Left hindlimb (tissue), 1 donor: Measurements from ENCODE around the gene MAML3.

Experiments
- DNase-seq: peaks from one replicate; pipeline ENCODE4 v3.0.0-alpha.2; 2018

Gene MAML3

DNA sequence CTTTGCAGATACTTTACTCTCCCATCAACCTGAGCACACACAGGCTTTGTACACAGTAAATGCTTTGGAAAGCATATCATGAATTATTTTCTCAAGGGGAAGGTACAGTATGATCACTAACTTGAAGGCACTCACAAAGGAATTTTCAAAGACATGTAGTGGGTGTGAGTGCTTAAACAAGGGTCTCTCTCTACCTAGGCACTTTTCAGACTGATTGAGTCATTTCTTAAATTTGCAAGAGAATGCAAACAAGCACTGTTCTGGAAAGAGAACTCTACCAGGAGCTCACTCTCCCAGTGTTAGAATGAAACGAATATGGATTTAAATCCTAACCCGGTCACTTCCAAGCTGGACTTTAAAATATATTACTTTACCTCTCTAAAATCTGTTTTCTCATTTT is 85.7 kb downstream of the MAML3 start:
- DNase-seq: no peak

DNA sequence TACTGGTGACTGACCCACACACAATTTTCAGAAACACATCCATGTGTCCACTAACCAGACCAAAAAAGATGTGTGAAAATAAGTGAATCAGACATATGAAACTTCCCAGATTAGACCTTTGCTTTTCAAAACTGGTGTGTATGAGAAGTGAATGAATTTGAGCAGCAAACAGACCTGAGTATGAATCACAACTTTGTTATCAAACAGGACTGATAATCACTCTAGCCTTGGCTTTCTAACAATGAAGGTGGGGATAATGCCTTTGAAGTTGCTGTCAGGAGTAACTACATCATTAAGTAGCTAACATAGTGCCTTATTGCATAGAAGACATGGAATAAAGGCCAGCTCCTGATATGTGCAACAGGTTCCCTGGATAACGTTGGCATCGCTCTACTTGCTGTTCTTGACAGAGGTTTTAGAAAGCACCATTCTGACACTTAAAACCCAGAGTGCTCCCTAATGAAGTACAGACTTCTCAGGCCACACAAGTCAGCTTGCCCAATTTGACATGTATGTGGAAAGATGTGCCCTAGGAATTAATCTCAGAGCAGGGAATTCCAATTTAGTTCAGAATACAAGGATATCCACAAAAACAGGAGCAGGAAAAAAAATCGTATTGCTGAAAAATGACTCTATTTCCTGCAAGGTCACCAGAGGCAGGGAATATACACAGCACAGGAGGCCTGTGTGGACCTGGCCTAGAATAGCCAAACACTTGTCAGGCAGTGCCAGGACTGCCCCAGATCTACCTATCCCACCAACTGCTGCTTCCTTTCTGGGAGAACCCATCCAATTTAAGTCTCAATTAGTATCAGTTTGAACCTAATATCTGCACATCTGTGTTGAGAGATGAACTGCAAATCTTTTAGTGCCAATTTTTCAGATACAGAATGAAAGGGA is 87.7 kb downstream of the MAML3 start:
- DNase-seq: no peak

DNA sequence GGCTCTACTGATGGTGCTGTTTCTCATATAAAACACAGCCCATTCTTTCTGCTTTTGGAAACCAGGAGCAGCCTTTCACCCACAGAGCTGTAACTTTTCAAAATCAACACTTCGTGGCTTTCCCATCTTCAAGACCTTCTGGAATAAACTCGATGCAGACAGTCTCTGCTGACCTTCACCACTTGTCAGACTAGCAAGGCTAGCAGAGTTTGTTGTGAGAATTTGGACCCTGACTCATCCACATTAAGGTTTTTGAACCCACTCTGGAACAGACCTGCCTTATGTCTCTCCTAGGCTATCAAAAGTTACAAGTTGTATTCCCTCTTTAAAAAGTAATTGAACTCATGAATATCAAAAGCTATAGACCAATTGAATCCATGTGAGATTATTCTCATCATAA is 88.6 kb downstream of the MAML3 start:
- no peak for DNase-seq

DNA sequence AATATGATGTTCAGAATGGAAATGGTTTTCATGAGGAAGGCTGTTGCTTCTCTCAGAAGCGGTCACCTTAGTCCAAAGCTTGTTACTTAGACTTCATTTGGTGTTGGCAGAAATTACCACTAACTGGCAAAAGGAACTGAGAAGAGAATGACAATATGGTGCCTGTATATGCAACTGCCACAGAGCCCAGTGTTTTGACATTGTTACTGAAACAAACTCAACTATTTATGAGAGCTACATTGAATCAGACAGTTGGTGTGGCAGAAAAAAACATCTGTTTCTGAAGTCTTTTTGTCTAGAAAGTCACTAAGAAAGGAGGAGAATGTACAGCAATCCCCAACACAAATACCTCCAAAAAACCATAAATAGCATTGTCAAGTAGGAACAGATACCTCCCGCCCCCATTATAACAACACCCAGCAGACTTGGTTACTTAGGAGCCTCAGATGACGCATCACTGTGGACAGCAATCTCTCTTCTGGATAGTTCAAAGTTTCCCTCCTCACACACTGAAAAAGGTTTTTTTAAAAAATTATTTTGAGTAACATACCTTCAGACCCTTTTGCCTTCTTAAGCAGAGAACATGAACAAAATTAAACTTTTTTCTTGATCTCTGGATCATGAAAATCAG is 92.2 kb downstream of the MAML3 start:
- no peak for DNase-seq

DNA sequence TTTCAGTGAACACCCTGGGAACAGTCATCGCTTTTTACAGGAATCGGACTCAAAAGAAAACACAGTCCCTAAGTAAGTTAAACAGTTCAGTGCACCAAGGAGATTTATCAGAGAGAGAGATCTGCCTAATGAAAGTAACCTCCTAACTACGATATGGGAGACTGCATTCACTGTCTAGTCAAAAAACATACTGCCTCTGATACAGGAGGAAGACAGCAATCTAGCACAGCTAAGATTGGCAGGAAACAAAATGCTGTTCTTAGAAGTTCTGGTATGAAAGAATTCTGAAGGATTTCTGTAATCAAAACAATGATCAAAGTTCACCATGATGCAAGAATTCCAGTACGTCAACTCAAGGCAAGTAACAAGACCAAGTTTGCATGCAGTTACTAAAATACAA is 92.8 kb downstream of the MAML3 start:
- DNase-seq: no peak

DNA sequence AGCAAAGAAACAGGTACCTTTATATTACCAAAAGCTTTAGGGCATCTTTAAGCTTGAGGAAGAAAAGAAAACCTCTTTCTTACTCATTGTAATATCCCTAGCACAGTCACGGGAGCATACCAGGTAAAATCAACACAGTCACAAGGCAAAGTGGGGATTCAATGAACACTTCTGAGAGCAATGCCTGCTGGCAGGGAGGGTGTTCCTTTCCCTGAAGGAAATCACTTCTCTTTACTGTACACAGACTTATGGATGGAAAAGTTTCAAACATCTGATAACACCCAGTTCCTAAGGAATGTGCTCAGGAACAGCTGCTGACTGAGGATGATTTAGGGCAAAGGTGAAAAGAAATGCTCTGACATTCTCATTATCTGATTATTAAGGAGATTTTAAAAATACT is 94.8 kb downstream of the MAML3 start:
- DNase-seq: no peak

DNA sequence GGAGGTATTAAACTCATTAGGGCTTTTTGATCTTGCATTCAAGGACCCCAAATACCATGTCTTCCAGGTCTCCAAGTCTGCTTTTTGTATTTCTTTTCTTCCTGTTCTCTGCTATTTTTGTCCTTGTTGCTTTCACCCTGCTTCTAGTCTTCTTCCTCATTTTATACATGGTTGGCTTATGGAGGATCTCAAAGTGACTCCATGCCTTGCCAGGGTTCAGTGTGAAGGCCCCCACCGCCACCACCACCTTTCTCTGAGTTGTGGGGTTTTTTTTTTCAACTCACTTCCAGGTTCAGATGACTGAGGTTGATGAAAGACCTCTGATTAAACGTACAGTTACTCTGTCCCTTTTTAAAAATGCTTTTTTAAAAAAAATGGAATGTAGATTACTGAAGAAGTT is 96.3 kb downstream of the MAML3 start:
- no peak for DNase-seq

DNA sequence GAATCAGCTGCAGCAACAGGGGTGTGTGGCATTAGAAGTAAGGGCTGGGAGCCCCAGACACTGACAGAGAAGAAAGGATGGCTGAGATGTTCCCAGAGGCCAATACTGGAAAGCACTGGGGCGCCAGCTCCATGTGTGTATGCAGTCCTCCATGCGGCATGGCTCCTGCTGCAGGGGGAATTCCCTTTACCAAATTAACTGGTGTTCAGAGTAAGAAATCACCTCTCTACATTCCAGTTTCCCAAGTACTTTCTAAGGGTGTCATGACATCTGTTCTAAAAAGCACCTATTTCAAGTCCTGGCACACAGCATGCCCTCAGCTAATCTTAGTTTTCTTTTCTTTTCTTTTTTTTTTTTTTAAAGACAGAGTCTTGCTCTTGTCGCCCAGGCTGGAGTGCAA is 98.0 kb downstream of the MAML3 start:
- DNase-seq: no peak

DNA sequence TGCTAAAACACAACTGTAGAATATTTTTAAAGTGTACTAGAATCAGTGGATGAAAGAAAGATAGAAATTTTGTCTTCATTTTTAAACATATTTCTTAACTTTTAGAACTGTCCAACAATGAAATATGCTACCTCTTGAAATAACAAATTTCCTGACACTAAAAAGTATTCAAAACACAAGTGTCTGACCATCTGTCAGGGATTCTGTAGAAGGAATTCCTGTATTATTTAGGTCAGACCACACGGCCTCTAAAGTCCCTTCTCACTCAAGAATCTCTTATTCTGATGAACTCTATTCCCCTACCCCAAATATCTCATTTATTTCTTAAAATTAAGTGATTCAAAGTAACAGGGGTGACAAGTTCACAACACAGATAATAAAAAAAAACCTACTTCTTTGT is 99.1 kb downstream of the MAML3 start:
- DNase-seq: no peak

DNA sequence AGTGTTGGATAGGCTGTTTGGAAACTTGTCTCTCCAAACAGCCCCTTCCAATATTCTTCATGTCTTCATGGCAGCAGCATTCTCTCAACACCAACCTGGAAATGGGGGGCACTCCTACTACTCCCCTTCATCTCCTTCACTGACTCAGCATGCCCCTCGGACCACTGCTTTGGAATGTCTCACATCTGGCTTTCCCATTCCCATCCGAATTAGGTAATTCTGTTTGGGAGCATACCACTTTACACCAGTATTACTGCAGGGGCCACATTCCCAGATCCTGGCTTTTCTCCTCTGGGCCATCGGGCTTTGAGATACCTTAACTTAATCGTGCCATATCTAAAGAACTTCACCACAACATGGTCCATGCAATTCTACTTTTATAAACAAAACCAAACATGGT is 100.8 kb downstream of the MAML3 start:
- DNase-seq: no peak

DNA sequence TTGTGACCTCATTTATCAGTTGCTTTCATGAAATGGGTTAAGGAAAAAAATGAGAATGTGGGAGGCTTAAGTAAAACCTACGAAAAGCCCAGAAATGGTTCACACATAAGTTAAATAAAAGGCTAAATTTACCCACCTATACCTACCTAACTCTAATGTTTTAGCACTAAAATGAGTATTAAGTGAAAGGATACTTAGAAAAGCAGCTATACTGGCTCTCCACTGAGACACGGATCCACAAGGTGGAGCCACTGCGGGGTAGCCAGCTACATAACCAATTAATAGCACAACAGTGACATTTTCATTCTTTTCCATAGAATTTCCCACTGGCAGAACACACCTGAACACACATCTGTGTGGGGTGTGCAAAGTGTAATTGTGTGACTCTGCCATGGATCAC is 101.9 kb downstream of the MAML3 start:
- DNase-seq: no peak

DNA sequence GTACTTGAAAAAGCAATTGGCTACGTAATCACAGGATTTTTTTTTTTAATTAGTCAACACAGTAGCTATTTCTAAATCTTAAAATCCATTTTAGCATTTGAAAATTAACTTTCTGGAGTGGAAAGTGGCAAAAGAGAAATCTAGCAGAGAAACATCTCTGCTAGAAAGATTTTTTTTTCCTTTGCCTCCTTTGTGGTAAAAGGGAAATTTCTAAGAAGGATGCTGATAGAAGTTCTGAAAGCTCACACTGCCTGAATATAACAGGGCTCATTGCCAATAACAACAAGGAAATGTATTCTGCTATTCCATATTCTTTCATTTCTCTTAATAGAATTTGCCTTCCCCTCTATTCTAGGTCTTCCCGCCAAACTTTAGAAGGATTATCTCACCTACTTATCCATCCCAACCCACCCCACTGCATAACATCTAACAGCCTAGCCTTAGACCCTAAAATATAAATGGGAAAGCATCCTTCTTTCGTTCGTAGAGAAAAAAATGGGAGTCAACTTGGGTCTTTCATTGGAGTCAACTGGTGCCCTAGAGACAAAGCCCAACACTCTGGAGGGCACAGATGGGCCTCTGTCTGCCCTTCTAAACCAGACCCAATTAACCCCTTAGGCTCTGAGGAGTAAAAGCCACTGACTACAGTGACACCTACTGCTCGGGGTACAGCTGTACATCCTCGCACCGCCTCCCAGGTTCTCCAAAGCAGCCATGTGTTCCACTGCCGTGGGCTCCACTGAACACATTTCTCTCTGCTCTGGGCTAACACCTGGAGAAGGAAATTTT is 103.9 kb downstream of the MAML3 start:
- no peak for DNase-seq

DNA sequence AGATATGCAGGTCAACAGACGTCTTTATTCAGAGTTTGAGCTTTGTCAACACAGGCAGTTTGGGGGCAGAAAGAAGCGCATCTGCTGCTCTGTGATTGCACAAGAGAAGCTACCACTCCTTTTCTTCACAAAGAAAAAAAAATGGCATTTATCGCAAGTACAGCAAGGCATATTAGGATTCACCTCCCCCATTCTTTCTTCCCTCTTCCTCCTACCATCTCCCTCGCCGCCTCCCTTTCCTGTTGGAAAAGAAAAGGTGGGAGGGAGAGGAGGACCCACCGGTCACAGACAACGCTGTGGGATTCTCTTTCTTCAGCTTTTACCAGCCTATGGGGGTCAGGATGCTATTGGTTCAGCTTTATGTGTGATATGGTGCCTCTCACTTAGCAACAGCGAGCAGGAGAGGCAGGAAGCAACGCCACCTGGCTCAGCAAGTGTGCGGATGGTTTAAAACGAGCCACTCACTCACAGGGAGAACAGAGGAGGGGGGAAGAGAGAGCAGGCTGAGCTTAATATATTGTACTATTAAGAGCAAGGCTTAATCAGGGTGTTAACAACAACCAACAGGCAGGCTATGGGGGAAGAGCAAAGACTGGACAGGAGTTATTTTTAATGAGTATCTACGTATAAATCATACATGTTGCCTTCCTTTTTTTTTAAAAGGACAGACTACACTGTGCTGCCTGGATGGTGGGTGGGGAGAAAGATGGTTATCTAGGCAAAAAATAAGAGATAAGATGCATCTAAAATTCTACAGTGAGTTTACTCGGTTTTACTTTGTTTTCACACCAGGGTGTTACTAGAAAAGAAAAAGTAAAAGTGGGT is 104.7 kb downstream of the MAML3 start:
- DNase-seq: peak; percentile 61

DNA sequence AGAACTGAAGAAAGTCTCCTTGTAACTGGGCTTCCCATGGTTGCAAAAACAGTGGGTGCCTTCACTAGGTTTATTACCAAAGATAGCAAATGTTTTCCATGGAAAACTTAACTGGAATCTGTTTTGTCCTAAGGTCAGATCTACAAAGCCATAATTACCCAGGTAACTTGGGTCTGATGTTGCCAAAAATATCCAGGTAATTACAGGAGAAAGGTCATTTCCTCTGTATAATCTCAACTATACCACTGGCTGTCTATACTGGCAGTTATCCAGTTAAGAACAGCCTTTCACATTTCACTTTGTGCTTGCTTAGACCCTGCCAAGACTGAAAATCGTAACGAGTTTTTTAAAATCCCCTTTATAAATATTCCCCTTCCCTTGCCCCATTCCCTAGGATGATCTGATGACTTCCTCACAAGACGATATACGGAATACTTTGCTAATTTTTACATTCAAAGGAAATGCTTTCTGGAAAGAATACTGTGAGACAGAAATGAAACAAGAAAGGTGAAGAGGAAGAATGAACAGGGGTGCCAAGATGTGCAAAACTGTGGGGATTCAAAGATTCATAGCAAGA is 105.5 kb downstream of the MAML3 start:
- no peak for DNase-seq

DNA sequence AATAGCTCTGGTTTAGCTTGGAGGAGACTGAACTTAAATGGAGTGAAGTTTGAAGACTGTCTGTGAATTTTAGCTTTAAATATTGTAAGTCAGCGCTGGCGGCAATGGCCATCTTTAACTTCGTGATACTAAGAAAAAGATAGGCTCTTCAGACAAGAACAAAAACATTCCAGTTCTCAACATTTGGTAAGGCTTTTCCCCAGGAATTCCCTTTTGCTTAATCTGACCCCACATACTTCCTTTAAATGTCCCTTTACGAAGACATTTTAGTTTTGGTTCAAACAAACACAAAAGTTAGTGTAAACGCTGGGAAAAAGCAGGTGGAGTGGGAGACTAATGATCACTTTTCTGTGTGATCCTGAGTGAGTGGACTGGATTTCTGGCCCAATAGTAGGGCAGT is 106.2 kb downstream of the MAML3 start:
- no peak for DNase-seq

DNA sequence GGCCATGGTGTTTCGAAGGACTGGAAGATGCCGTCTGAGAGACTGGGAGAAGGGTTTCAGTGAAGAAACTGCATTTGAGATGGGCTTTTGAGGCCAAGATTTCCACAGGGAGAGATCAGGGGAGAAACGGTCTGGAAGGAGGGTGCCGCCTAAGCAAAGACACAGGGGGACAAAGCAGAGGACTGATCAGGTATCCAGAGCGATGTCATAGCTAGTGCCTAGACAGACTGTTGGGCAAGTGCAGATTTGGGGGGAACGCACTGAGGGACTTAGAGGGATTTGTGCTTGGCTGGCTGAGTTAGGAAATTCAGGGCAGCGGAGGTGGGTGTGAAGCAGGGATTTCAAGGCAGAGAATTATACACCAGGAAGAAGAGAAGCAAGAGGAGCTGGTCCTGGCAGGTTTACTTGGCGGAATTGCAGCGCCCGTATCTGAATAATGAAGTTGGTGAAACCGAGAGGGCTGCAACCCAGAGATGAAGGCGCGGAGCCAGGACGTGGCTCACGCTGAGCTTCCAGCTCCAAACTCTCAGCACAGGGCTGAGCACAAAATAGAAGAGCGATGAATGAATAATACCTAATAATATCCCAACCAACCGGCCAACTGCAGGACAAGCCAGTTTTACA is 106.9 kb downstream of the MAML3 start:
- DNase-seq: no peak

DNA sequence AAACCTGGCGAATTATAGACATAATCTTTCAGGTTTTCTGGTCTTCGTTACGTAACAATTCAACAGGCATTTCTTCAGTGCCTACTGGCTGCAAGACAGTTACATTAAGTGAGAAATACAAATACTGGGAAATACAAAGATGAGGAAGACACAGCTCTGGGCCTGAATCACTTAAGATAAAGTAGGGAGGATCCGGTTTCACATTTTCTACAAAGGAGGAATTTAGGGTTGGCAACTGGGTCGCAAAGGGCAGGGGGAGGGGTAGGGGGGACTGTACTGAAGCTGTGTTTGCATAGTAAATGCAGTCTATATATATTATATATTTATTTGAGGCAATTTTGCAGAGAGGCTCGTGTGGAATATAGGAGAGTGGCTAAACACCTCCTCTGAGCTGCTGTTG is 107.4 kb downstream of the MAML3 start:
- no peak for DNase-seq

DNA sequence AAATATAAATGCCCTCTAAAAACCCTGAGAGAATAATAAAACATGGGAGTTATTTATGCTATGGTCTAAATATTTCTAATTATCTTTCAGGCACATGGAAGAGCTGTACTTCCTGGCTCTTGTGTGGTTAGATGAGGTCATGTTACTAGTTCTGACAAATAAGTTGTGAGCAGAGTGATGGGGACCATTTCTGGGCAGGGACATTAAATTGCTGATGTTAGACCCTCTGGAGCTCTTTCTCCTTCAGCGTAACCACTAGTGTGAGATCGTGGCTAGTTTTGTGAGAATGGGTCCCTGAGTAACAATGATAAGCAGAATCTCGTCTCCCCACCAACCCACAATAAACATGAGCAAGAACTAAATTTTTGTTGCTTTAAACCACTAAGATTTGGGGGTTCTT is 108.0 kb downstream of the MAML3 start:
- DNase-seq: no peak

DNA sequence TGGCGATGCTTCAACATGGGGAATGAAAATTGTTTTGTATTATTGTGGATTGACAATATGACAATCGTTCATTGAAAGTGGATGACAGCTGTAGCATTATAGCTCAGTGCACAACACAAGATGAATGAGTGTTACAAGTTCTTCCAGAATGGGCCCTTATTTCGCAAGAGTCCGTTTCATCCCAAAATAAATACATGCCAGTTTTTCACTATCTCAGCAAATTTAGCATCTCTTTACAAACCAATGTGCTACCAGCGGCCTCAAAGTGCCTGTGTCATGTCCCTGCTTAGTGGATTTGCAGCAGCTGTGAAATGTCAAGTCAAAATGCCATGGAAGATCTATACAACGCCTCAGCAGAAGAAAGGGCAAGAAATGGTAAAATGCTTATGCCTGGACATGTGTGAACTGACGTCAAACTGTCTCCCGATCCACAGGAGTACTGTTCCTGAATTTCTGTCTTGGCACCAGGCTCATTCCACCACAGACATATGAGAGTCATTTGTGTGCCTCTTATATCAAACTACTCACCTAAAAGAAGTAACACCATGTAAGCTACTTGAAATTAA is 109.6 kb downstream of the MAML3 start:
- DNase-seq: no peak

DNA sequence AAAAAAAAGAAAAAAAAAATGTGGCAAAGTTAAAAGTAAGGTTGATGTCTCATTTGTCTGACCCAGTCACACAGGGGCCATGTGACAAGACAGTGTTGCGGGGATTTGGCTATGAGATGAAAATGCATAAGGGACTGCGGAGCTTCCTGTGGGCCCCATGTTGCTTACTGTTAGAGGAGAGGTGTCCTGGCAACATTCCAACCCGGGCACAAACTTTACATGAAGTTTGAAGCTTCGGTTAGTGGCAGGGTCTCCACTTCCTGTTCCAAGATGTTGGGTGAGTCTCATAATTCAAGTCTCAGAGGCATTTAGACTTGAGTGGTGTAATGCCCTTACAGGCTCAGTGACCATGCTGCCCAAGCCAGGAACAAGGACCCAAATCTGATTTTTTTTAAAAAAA is 111.3 kb downstream of the MAML3 start:
- DNase-seq: no peak

DNA sequence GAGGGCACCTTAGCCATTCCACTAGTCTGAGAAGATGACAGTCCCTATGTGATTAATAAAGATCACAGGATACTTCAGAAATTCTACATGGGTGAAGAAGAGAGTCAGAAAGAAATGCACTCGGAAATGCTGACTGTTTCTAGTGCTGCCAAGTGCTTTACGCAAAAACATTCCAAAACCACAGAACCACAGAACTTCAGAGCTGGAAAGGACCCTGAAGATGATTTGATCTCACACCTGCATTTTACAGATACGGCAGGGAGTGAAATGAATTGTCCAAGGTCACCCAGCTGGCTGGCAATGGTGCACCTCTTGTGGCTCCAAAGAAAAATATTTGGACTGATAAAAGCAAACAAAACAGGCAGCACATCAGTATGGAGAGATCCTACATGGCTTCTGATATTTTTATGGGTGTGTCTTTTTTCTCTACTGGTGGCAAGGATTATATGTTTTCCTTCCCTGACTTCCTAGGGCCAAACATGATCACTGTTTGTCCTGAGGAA is 115.9 kb downstream of the MAML3 start:
- DNase-seq: no peak
